Sciatic nerve (tissue), 1 donor: ENCODE results near the gene NUDT5. TPM values are rescaled to one million over a fixed set of nuclear protein-coding genes. Genes with fewer than 3 reads are reported as not detected.

Experiments used
- microRNA-seq: library from miRNA; unstranded; fragments of <30 nt; microRNA quantifications from one replicate; pipeline ENCODE4 v1.2.0, GENCODE V29; 2020
- total RNA-seq: library from RNA; stranded (reverse); fragmentation: NEBNext Ultra II Directional; extraction: Animal tissue kit (Norgen Biotek cat#: 25700); gene quantifications from one replicate; pipeline ENCODE4 v1.2.1, GENCODE V29; 2021
- donor health status: DM: no; HTN: no; CAD: no.

Gene NUDT5
- total RNA-seq, 1 donor from 2014 or later = 36.2 TPM

Small RNA genes lying within 50 kb of the gene (microRNA-seq; reads per million reads assigned to microRNA genes)
- gene MIR548AK = not detected

Other genes with a start within 250 kb of the NUDT5 start
- gene UPF2, start 153.1 kb downstream of the NUDT5 start, total RNA-seq = 29.4 TPM
- 25.3 TPM for gene DHTKD1, start 126.9 kb downstream of the NUDT5 start, total RNA-seq
- 18.3 TPM for gene SEC61A2, start 66.2 kb downstream of the NUDT5 start, total RNA-seq
- gene CDC123, start 297 bp upstream of the NUDT5 start, total RNA-seq = 42.2 TPM
- 27.1 TPM for gene CAMK1D, start 153.7 kb upstream of the NUDT5 start, total RNA-seq